Measurements from ENCODE around the gene TMEM53. TPM values are rescaled to one million over a fixed set of nuclear protein-coding genes. Genes with fewer than 3 reads are reported as not detected.

TMEM53 gene
- total and polyA plus RNA-seq, 8 donors, result 2.4 to 22.8 (median 7.0) TPM

DNA sequence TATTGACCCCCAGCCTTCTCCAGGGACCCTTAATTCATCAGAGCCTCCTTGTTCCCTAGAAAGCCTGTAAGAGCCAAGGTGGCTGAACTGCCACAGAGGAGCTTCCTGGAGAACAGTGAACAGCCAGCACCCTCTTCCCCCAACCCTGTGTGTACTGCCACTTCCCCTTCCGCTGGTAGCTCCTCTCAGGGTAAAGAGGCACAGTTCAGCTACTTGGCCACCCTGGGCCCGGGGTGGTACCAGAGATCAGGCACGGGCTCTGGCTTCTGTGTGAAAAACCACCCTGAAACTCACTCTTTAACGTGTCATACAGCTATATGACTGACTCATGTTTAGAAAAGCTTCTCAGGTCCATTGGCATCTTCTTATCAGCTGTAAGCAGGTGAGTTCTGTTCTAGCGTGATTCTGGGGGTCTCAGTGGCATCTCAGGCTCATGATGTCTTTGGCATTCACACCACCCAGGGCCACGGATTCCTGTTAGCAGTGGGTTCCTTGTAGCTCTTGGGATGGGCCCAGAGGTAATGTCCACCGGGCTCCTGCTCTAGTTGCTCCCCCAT lies 22.6 kb upstream of the TMEM53 start:
- Histone ChIP-seq H3K9me3 (no peaks in the 10 kb centered on the region), H3K4me3 (no peak overlapping the region), H3K27ac (no peak overlapping the region), H3K36me3 (no peaks in the 10 kb centered on the region), H3K4me1 (no peaks in the 10 kb centered on the region), H3K27me3 (no peaks in the 10 kb centered on the region)
- intact Hi-C loops (cut with DNase I; ENCODE audit: low total_unique reads), result no loop called here
- TF ChIP-seq CTCF (IDR thresholded peaks at IDR 0.05), result no peak
- no peak for TF ChIP-seq POLR2A (IDR thresholded peaks at IDR 0.05)
- no peak for TF ChIP-seq EP300 (IDR thresholded peaks at IDR 0.05)
- no peak for TF ChIP-seq POLR2AphosphoS5 (IDR thresholded peaks at IDR 0.05)
- DNase-seq, result no peak
- 64 to 80% (median 73%) methylated on average over 6 to 7 of the region's 7 CpGs for WGBS, 5 donors

GRCh38 chr1:44696101-44696500 lies 21.8 kb upstream of the TMEM53 start:
- DNase-seq, result no peak
- 86 to 96% (median 89%) methylated on average over 3 of the region's 3 CpGs for WGBS, 5 donors
- Histone ChIP-seq H3K27me3 (no peaks in the 10 kb centered on the region), H3K4me1 (no peaks in the 10 kb centered on the region), H3K36me3 (no peaks in the 10 kb centered on the region), H3K4me3 (no peak overlapping the region), H3K27ac (no peak overlapping the region), H3K9me3 (no peaks in the 10 kb centered on the region)
- intact Hi-C loops (cut with DNase I; ENCODE audit: low total_unique reads), result no loop called here
- no peak for TF ChIP-seq POLR2A (IDR thresholded peaks at IDR 0.05)

GRCh38 chr1:44695671-44696070 lies 21.4 kb upstream of the TMEM53 start:
- DNase-seq, result no peak
- Histone ChIP-seq H3K4me3 (no peak overlapping the region), H3K36me3 (no peaks in the 10 kb centered on the region), H3K4me1 (no peaks in the 10 kb centered on the region), H3K27me3 (no peaks in the 10 kb centered on the region), H3K27ac (no peak overlapping the region), H3K9me3 (no peaks in the 10 kb centered on the region)
- intact Hi-C loops (cut with DNase I; ENCODE audit: low total_unique reads), result no loop called here
- TF ChIP-seq CTCF (IDR thresholded peaks at IDR 0.05) (no peak), POLR2A (IDR thresholded peaks at IDR 0.05) (no peak), POLR2AphosphoS5 (IDR thresholded peaks at IDR 0.05) (no peak), EP300 (IDR thresholded peaks at IDR 0.05) (no peak)
- 89 to 97% (median 96%) methylated on average over 4 of the region's 4 CpGs for WGBS, 5 donors

GRCh38 chr1:44694863-44695478 lies 20.7 kb upstream of the TMEM53 start:
- DNase-seq, result no peak
- Histone ChIP-seq H3K36me3 (no peaks in the 10 kb centered on the region), H3K27me3 (no peaks in the 10 kb centered on the region), H3K4me3 (no peak overlapping the region), H3K27ac (no peak overlapping the region), H3K4me1 (no peaks in the 10 kb centered on the region), H3K9me3 (no peaks in the 10 kb centered on the region)
- intact Hi-C loops (cut with DNase I; ENCODE audit: low total_unique reads), result no loop called here
- WGBS, 5 donors, result 92 to 94% (median 93%) methylated on average over 7 of the region's 7 CpGs
- no peak for TF ChIP-seq POLR2AphosphoS5 (IDR thresholded peaks at IDR 0.05)
- no peak for TF ChIP-seq POLR2A (IDR thresholded peaks at IDR 0.05)
- TF ChIP-seq EP300 (IDR thresholded peaks at IDR 0.05), result no peak
- no peak for TF ChIP-seq CTCF (IDR thresholded peaks at IDR 0.05)

DNA sequence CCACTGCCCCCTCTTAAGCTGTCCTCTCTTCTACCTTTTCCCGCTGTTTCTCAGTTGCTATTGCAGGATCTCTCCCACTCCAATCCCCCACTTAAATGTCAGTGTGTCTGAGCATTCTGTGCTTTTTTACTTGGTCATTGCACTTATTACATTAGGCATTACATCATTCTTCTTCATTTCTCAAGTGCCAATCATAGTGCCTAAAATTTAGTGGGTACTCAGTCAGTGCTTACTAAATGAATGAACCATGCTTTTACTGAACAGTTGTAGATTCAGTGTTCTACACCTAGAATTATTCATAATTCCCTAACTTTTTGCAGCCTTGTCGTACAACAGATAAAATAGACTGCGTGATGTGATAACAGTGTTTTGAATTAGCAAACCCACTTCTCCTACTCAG lies 19.6 kb upstream of the TMEM53 start:
- no peaks in the 10 kb centered on the region for H3K27me3 ChIP-seq
- H3K27ac ChIP-seq, result no peak overlapping the region
- no peak for TF ChIP-seq CTCF (IDR thresholded peaks at IDR 0.05)
- TF ChIP-seq POLR2AphosphoS5 (IDR thresholded peaks at IDR 0.05), result no peak
- no peak for TF ChIP-seq EP300 (IDR thresholded peaks at IDR 0.05)
- no peak for TF ChIP-seq POLR2A (IDR thresholded peaks at IDR 0.05)
- no peaks in the 10 kb centered on the region for H3K36me3 ChIP-seq
- DNase-seq, result no peak
- 92 to 98% (median 93%) methylated on average over 3 of the region's 3 CpGs for WGBS, 5 donors
- H3K4me1 ChIP-seq, result no peaks in the 10 kb centered on the region
- no peaks in the 10 kb centered on the region for H3K9me3 ChIP-seq
- H3K4me3 ChIP-seq, result no peak overlapping the region
- intact Hi-C loops (cut with DNase I; ENCODE audit: low total_unique reads), result no loop called here

All from stomach (tissue), 9 donors.